Activated T-helper 2 cell treated with anti-CD3 and anti-CD28 coated beads, Interferon-gamma antibody, Interleukin-2, Interleukin-4, amounts not matched to agents 10 μg/mL and 5 μg/mL and 100 μg/mL, durations not matched to agents 14 hours and 24 hours and 36 hours (primary cell): Measurements from ENCODE around the gene DCAF10. TPM values are rescaled to one million over a fixed set of nuclear protein-coding genes. Genes with fewer than 3 reads are reported as not detected.
A peak's percentile ranks its signal among the peaks of the same experiment; 100 is the strongest.
"Not testable (repeated sequence)": the region's sequence is repeated elsewhere in the genome, so short reads cannot be mapped to it uniquely, and the experiment has no call there.

Experiments used
- DNase-seq: peaks from one replicate; pipeline ENCODE4 v3.0.0; 2021; ENCODE audit warnings: low spot score
- H3K27ac Mint-ChIP-seq: one replicate; pipeline ENCODE4 v1.8.0; 2021; ENCODE audit warnings: mixed read lengths
- H3K27me3 Mint-ChIP-seq: one replicate; pipeline ENCODE4 v1.8.0; 2021; ENCODE audit warnings: low read depth, mixed read lengths
- H3K36me3 Mint-ChIP-seq: one replicate; pipeline ENCODE4 v1.8.0; 2021; ENCODE audit warnings: low read depth, mixed read lengths
- H3K4me1 Mint-ChIP-seq: one replicate; pipeline ENCODE4 v1.8.0; 2021; ENCODE audit warnings: low read depth, mixed read lengths
- H3K4me3 Mint-ChIP-seq: one replicate; pipeline ENCODE4 v1.8.0; 2021; ENCODE audit warnings: low read depth, mild to moderate bottlenecking, moderate library complexity, mixed read lengths
- H3K9me3 Mint-ChIP-seq: one replicate; pipeline ENCODE4 v1.8.0; 2021; ENCODE audit warnings: mixed read lengths
- intact Hi-C: fragments of 100-400 bp; cut with micrococcal nuclease; formaldehyde crosslinking; loops from one replicate; pipeline ENCODE4 v1.15.1; 2023
- total RNA-seq: library from RNA; stranded (reverse); gene quantifications from 2 replicates; pipeline ENCODE4 v1.2.3, GENCODE V29; 2022

The DCAF10 gene
- total RNA-seq, 1 donor from 2014 or later: 17.4 TPM

- DNase-seq: no peak
- intact Hi-C loops: no loop called here
- no peak overlapping the region for H3K4me3 Mint-ChIP-seq
- H3K36me3 Mint-ChIP-seq: peaks cover 61% of the 10 kb centered on the region
- H3K27me3 Mint-ChIP-seq: no peaks in the 10 kb centered on the region
- H3K27ac Mint-ChIP-seq: no peak overlapping the region
- peaks cover 7% of the 10 kb centered on the region for H3K4me1 Mint-ChIP-seq
- no peaks in the 10 kb centered on the region for H3K9me3 Mint-ChIP-seq
Observed at GRCh38 chr9:37889536-37889935, 88.9 kb downstream of the DCAF10 start.

- H3K27ac Mint-ChIP-seq, H3K4me1 Mint-ChIP-seq, DNase-seq, H3K9me3 Mint-ChIP-seq, H3K4me3 Mint-ChIP-seq, H3K27me3 Mint-ChIP-seq, intact Hi-C loops: not testable (repeated sequence)
- peaks cover 61% of the 10 kb centered on the region for H3K36me3 Mint-ChIP-seq
Observed at GRCh38 chr9:37891042-37891441, 90.4 kb downstream of the DCAF10 start.

- Mint-ChIP-seq H3K27me3 (no peaks in the 10 kb centered on the region), H3K27ac (no peak overlapping the region), H3K4me1 (peaks cover 2% of the 10 kb centered on the region), H3K4me3 (no peak overlapping the region), H3K36me3 (peaks cover 69% of the 10 kb centered on the region), H3K9me3 (no peaks in the 10 kb centered on the region)
- intact Hi-C loops: no loop called here
- DNase-seq: no peak
Observed at GRCh38 chr9:37892063-37892462, 91.5 kb downstream of the DCAF10 start.

GRCh38 chr9:37897665-37898064, 97.1 kb downstream of the DCAF10 start:
- Mint-ChIP-seq H3K27ac (peak overlapping the region; percentile 12), H3K4me1 (peaks cover 9% of the 10 kb centered on the region), H3K4me3 (no peak overlapping the region), H3K27me3 (no peaks in the 10 kb centered on the region), H3K9me3 (no peaks in the 10 kb centered on the region), H3K36me3 (peaks cover 55% of the 10 kb centered on the region)
- intact Hi-C loops: no loop called here
- no peak for DNase-seq

- intact Hi-C loops: no loop called here
- Mint-ChIP-seq H3K9me3 (no peaks in the 10 kb centered on the region), H3K36me3 (peaks cover 41% of the 10 kb centered on the region), H3K27ac (no peak overlapping the region), H3K27me3 (no peaks in the 10 kb centered on the region), H3K4me3 (no peak overlapping the region), H3K4me1 (peaks cover 11% of the 10 kb centered on the region)
- DNase-seq: no peak
Observed at GRCh38 chr9:37899041-37899440, 98.4 kb downstream of the DCAF10 start.

- intact Hi-C loops: loop anchor here (5.0 to 10.0 kb wide), 8 partner anchors 45 to 490 kb away; partner anchors contain the start of genes ALDH1B1, POLR1E, TOMM5 and ZBTB5
- no peak for DNase-seq
- Mint-ChIP-seq H3K27ac (no peak overlapping the region), H3K27me3 (peaks cover 2% of the 10 kb centered on the region), H3K36me3 (peaks cover 16% of the 10 kb centered on the region), H3K4me3 (no peak overlapping the region), H3K9me3 (no peaks in the 10 kb centered on the region), H3K4me1 (peaks cover 17% of the 10 kb centered on the region)
Observed at GRCh38 chr9:37902131-37902530, 101.5 kb downstream of the DCAF10 start.

GRCh38 chr9:37902796-37903646, 102.4 kb downstream of the DCAF10 start:
- Mint-ChIP-seq H3K4me3 (peak overlapping the region; percentile 84), H3K4me1 (peaks cover 12% of the 10 kb centered on the region), H3K9me3 (no peaks in the 10 kb centered on the region), H3K36me3 (peaks cover 11% of the 10 kb centered on the region), H3K27ac (peak overlapping the region; percentile 82), H3K27me3 (peaks cover 2% of the 10 kb centered on the region)
- DNase-seq: no peak
- intact Hi-C loops: loop anchor here (5.0 to 10.0 kb wide), 8 partner anchors 46 to 489 kb away; partner anchors contain the start of genes ALDH1B1, POLR1E, TOMM5 and ZBTB5

- Mint-ChIP-seq H3K4me3 (peak within 1 kb of the TSS; percentile 84), H3K4me1 (peaks cover 15% of the 10 kb centered on the region), H3K27me3 (peaks cover 2% of the 10 kb centered on the region), H3K9me3 (no peaks in the 10 kb centered on the region), H3K27ac (peak within 1 kb of the TSS; percentile 90), H3K36me3 (peaks cover 9% of the 10 kb centered on the region)
- intact Hi-C loops: loop anchor here (1.0 to 10.0 kb wide), 12 partner anchors 47 to 488 kb away; partner anchors contain the start of genes ALDH1B1, DCAF10, POLR1E and TOMM5
- DNase-seq: peak; percentile 91
Observed at GRCh38 chr9:37903647-37904444, 103.2 kb downstream of the DCAF10 start, which contains the start of gene SLC25A51. TSS of gene SLC25A51 (minus strand) at chr9:37904127. CDS start at chr9:37888550, 15,577 bp downstream.

- H3K9me3 Mint-ChIP-seq: no peaks in the 10 kb centered on the region
- peaks cover 2% of the 10 kb centered on the region for H3K27me3 Mint-ChIP-seq
- intact Hi-C loops: loop anchor here (1.0 to 10.0 kb wide), 12 partner anchors 47 to 488 kb away; partner anchors contain the start of genes ALDH1B1, DCAF10, POLR1E and TOMM5
- peaks cover 15% of the 10 kb centered on the region for H3K4me1 Mint-ChIP-seq
- no peak for DNase-seq
- H3K36me3 Mint-ChIP-seq: peaks cover 4% of the 10 kb centered on the region
- peak overlapping the region; percentile 90 for H3K27ac Mint-ChIP-seq
- H3K4me3 Mint-ChIP-seq: peak overlapping the region; percentile 84
Observed at GRCh38 chr9:37904445-37905130, 104.0 kb downstream of the DCAF10 start.

GRCh38 chr9:37905131-37905505, 104.5 kb downstream of the DCAF10 start:
- no peak overlapping the region for H3K27ac Mint-ChIP-seq
- no peak for DNase-seq
- intact Hi-C loops: loop anchor here (2.0 to 10.0 kb wide), 2 partner anchors 50 to 256 kb away; no protein-coding TSS in a partner anchor
- peaks cover 4% of the 10 kb centered on the region for H3K36me3 Mint-ChIP-seq
- H3K27me3 Mint-ChIP-seq: peaks cover 2% of the 10 kb centered on the region
- H3K4me3 Mint-ChIP-seq: peak overlapping the region; percentile 2
- H3K4me1 Mint-ChIP-seq: peaks cover 15% of the 10 kb centered on the region
- no peaks in the 10 kb centered on the region for H3K9me3 Mint-ChIP-seq

GRCh38 chr9:37905776-37906175, 105.2 kb downstream of the DCAF10 start:
- intact Hi-C loops: loop anchor here (2.0 to 10.0 kb wide), 2 partner anchors 49 to 255 kb away; no protein-coding TSS in a partner anchor
- H3K9me3 Mint-ChIP-seq: no peaks in the 10 kb centered on the region
- peak overlapping the region; percentile 20 for H3K4me3 Mint-ChIP-seq
- H3K27ac Mint-ChIP-seq: no peak overlapping the region
- peaks cover 1% of the 10 kb centered on the region for H3K36me3 Mint-ChIP-seq
- H3K27me3 Mint-ChIP-seq: peaks cover 2% of the 10 kb centered on the region
- DNase-seq: no peak
- peaks cover 15% of the 10 kb centered on the region for H3K4me1 Mint-ChIP-seq
